Forelimb muscle (tissue), 1 donor: ENCODE results near the gene PJA2. TPM values are rescaled to one million over a fixed set of nuclear protein-coding genes. Genes with fewer than 3 reads are reported as not detected.

Source experiments
- DNase-seq: peaks from one replicate; pipeline ENCODE4 v3.0.0-alpha.2; 2013; ENCODE audit warnings: low read depth
- polyA plus RNA-seq: library from polyadenylated mRNA; unstranded; fragments of 120-200 nt; gene quantifications from one replicate; pipeline ENCODE4 v1.2.1, GENCODE V29; 2013; ENCODE audit not compliant: insufficient read length

The PJA2 gene
- polyA plus RNA-seq, 1 donor: 120 TPM

- peak; percentile 57 for DNase-seq
Measured at GRCh38 chr5:109408991-109409843, 557 bp downstream of the PJA2 start.

GRCh38 chr5:109407913-109408312 lies 1.9 kb downstream of the PJA2 start:
- no peak for DNase-seq

- DNase-seq: no peak
Measured at GRCh38 chr5:109406719-109407118, 3.1 kb downstream of the PJA2 start.

- no peak for DNase-seq
Measured at GRCh38 chr5:109404428-109404960, 5.3 kb downstream of the PJA2 start.

- DNase-seq: no peak
Measured at GRCh38 chr5:109403469-109403868, 6.3 kb downstream of the PJA2 start.

- no peak for DNase-seq
Measured at GRCh38 chr5:109399092-109399759, 10.5 kb downstream of the PJA2 start.

GRCh38 chr5:109396965-109397364 lies 12.8 kb downstream of the PJA2 start:
- DNase-seq: no peak

GRCh38 chr5:109394806-109395205 lies 15.0 kb downstream of the PJA2 start:
- DNase-seq: no peak

- DNase-seq: no peak
Measured at GRCh38 chr5:109390188-109390587, 19.6 kb downstream of the PJA2 start.

- DNase-seq: no peak
Measured at GRCh38 chr5:109388407-109388806, 21.4 kb downstream of the PJA2 start.

- no peak for DNase-seq
Measured at GRCh38 chr5:109387408-109387974, 22.3 kb downstream of the PJA2 start.

- DNase-seq: no peak
Measured at GRCh38 chr5:109378095-109378494, 31.7 kb downstream of the PJA2 start.

- no peak for DNase-seq
Measured at GRCh38 chr5:109374625-109375024, 35.1 kb downstream of the PJA2 start.

- DNase-seq: no peak
Measured at GRCh38 chr5:109373932-109374331, 35.8 kb downstream of the PJA2 start.

GRCh38 chr5:109370343-109370742 lies 39.4 kb downstream of the PJA2 start:
- no peak for DNase-seq

- DNase-seq: no peak
Measured at GRCh38 chr5:109365653-109366052, 44.1 kb downstream of the PJA2 start.

GRCh38 chr5:109364977-109365376 lies 44.8 kb downstream of the PJA2 start:
- DNase-seq: no peak

- DNase-seq: no peak
Measured at GRCh38 chr5:109359642-109360041, 50.1 kb downstream of the PJA2 start.

- DNase-seq: no peak
Measured at GRCh38 chr5:109357807-109358206, 52.0 kb downstream of the PJA2 start.

- DNase-seq: no peak
Measured at GRCh38 chr5:109354761-109355160, 55.0 kb downstream of the PJA2 start.

GRCh38 chr5:109351988-109352864 lies 57.5 kb downstream of the PJA2 start:
- DNase-seq: no peak
